KOPT-K1 (cell line): ENCODE measurements around the gene FFAR1.
"Not testable (repeated sequence)": the region's sequence is repeated elsewhere in the genome, so short reads cannot be mapped to it uniquely, and the experiment has no call there.

ENCODE experiments used
- H3K27ac ChIP-seq: fragments of 200-600 bp; sonication (generic); 2 replicates; pipeline ENCODE4 v1.5.1; 2016; ENCODE audit warnings: antibody characterized with exemption, mild to moderate bottlenecking, low read depth, low read length; ENCODE audit not compliant: poor library complexity, severe bottlenecking
- H3K36me3 ChIP-seq: fragments of 200-600 bp; sonication (generic); 2 replicates; pipeline ENCODE4 v1.5.1; 2017; ENCODE audit warnings: antibody characterized with exemption, mild to moderate bottlenecking, low read length, moderate library complexity; ENCODE audit not compliant: insufficient read depth
- H3K9me3 ChIP-seq: fragments of 200-600 bp; sonication (generic); 2 replicates; pipeline ENCODE4 v1.5.1; 2017; ENCODE audit warnings: antibody characterized with exemption, low read length, mild to moderate bottlenecking; ENCODE audit not compliant: insufficient read depth, poor library complexity, severe bottlenecking

Gene FFAR1

DNA sequence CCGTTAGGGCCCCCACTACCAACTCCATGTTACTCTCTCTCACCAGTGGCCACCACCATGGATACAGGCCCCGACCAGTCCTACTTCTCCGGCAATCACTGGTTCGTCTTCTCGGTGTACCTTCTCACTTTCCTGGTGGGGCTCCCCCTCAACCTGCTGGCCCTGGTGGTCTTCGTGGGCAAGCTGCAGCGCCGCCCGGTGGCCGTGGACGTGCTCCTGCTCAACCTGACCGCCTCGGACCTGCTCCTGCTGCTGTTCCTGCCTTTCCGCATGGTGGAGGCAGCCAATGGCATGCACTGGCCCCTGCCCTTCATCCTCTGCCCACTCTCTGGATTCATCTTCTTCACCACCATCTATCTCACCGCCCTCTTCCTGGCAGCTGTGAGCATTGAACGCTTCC is 11.1 kb downstream of the FFAR1 start:
- H3K36me3 ChIP-seq, H3K27ac ChIP-seq, H3K9me3 ChIP-seq: not testable (repeated sequence)

- not testable (repeated sequence) for H3K36me3 ChIP-seq, H3K27ac ChIP-seq, H3K9me3 ChIP-seq
Measured at GRCh38 chr19:35359395-35359794, 11.7 kb downstream of the FFAR1 start.

DNA sequence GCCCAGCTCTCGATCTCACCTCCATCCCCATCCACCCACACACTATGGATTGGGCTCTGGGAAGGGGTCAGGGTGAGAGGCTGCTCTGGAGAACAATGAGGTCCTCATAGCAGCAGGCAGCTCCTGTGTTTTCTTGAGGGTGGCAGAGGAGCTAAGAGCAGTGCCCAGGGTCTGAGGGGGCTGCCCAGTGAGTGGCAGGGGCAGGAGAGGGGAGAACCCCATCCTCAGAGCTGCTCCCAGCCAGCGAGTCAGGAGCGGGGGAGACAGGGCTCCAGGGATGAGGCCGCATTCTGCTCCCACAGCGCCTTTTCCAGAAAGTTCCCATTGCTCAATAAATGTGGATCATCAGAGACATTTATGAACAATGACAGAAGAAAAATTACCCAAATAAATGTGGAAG is 12.4 kb downstream of the FFAR1 start:
- H3K36me3 ChIP-seq, H3K27ac ChIP-seq, H3K9me3 ChIP-seq: not testable (repeated sequence)

GRCh38 chr19:35360880-35361420 is 13.2 kb downstream of the FFAR1 start:
- Histone ChIP-seq H3K36me3 (no peaks in the 10 kb centered on the region), H3K27ac (no peak overlapping the region), H3K9me3 (no peaks in the 10 kb centered on the region)

DNA sequence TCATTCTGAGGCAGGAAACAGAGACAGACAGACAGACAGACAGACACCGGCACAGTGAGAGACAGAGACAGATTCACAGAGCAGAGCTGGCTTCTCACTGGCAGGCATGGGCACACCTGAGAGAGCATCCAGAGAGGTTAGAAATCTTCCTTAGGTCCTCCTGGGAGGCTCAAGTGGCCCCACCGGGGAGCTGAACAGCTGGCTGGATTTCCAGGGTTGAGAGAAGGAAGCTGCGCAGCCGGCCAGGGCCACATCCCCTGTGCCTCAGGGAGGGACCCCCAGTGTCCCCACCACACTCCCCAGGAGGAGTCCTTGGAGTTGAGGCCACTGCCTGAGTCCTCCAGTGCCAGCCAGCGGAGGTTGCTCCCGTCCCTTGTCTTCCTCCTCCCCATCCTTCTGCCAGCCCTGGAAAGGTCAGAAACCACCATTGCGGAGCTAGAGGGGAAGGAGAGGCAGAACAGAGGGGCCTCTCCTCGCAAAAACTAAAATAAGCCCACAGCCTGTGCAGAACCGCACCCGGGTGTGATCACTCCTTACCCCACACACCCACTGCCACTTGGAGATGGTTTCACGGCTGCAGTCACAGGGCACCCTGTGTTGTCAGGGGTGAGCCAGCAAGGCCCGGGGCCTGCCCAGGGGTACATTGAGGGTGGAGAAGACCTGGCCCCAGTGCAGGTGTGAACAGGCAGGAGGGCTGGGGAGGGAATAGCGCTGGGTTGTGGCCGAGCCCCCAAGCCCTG is 14.7 kb downstream of the FFAR1 start:
- Histone ChIP-seq H3K27ac (no peak overlapping the region), H3K9me3 (no peaks in the 10 kb centered on the region), H3K36me3 (no peaks in the 10 kb centered on the region)

- H3K27ac ChIP-seq = no peak overlapping the region
- H3K9me3 ChIP-seq = no peaks in the 10 kb centered on the region
- no peaks in the 10 kb centered on the region for H3K36me3 ChIP-seq
Measured at GRCh38 chr19:35363001-35363590, 15.4 kb downstream of the FFAR1 start.

DNA sequence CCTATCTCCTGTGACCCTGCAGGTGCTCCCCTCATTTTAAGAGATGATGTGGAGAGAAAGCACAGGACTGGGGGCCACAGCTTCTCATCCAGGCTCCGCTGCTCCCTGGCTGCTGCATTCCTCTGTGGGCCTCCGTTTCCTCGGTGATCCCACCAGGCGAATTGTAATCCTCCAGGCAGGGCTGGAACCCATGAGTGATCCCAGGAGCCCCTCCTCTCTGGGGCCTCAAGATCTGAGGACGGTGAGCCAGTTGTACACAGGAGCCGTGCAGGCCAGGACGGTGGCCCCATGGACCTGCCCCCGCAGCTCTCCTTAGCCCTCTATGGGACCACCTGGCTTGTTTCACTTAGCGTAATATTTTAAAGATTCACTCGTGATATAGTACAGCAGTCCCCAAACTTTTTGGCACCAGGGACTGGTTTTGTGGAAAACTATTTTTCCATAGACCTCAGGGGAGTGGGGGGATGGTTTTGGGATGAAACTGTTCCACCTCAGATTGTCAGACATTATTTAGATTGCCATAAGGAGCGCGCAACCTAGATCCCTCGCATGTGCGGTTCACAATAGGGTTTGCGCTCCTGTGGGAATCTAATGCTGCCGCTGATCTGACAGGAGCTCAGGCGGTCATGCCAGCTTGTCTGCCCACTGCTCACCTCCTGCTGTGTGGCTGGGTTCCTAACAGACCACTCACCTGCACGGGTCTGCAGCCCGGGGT is 16.2 kb downstream of the FFAR1 start:
- Histone ChIP-seq H3K27ac (no peak overlapping the region), H3K36me3 (no peaks in the 10 kb centered on the region), H3K9me3 (no peaks in the 10 kb centered on the region)

GRCh38 chr19:35365303-35365702 is 17.6 kb downstream of the FFAR1 start:
- Histone ChIP-seq H3K36me3 (no peaks in the 10 kb centered on the region), H3K27ac (no peak overlapping the region), H3K9me3 (no peaks in the 10 kb centered on the region)

DNA sequence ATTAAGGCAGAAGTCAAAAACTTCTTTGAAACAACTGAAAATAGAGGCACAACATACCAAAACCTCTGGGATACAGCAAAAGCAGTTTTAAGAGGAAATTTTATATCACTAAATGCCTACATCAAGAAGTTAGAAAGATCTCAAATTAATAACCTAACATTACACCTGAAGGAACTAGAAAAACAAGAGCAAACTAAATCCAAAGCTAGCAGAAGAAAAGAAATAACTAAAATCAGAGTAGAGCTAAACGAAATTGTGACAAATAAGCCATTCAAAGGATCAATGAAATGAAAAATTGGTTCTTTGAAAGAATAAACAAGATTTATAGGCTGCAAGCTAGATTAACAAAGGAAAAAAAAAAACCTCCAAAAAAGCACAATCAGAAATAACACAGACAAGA is 20.7 kb downstream of the FFAR1 start:
- no peaks in the 10 kb centered on the region for H3K36me3 ChIP-seq
- no peak overlapping the region for H3K27ac ChIP-seq
- H3K9me3 ChIP-seq = no peaks in the 10 kb centered on the region

DNA sequence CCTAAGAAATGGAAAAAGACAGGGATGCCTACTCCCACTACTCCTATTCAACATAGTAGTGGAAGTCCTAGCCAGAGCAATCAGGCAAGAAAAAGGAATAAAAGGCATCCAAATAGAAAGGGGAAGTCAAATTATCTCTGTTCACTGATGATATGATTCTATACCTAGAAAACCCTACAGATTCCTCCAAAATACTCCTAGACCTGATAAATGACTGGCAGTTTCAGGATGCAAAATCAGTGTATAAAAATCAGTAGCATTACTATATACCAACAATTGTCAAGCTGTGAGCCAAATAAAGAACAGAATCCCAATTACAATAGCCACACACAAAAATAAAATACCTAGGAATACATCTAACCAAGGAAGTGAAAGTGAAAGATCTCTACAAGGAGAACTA is 21.8 kb downstream of the FFAR1 start:
- no peak overlapping the region for H3K27ac ChIP-seq
- no peaks in the 10 kb centered on the region for H3K9me3 ChIP-seq
- H3K36me3 ChIP-seq = no peaks in the 10 kb centered on the region

- Histone ChIP-seq H3K36me3 (no peaks in the 10 kb centered on the region), H3K27ac (no peak within 1 kb of the TSS), H3K9me3 (no peaks in the 10 kb centered on the region)
Measured at GRCh38 chr19:35370722-35371121, 23.0 kb downstream of the FFAR1 start, which contains the start of gene GPR42. Gene GPR42, plus strand, starts transcription at chr19:35371068. Its CDS starts 292 bp downstream, at chr19:35371360.

GRCh38 chr19:35373492-35373891 is 25.8 kb downstream of the FFAR1 start:
- Histone ChIP-seq H3K36me3 (no peaks in the 10 kb centered on the region), H3K9me3 (no peaks in the 10 kb centered on the region), H3K27ac (no peak overlapping the region)

DNA sequence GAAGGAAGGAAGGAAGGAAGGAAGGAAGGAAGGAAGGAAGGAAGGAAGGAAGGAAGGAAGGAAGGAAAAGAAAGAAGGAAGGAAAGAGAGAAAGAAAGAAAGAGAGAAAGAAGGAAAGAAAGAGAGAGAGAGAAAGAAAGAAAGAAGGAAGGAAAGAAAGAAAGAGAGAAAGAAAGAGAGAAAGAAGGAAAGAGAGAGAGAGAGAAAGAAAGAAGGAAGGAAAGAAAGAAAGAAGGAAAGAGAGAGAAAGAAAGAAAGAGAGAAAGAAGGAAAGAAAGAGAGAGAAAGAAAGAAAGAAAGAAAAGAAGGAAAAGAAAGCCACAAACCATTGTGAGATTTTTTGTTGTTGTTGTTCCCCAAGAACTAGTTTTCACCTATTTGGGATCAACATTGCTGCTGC is 26.3 kb downstream of the FFAR1 start:
- not testable (repeated sequence) for H3K27ac ChIP-seq, H3K36me3 ChIP-seq, H3K9me3 ChIP-seq

DNA sequence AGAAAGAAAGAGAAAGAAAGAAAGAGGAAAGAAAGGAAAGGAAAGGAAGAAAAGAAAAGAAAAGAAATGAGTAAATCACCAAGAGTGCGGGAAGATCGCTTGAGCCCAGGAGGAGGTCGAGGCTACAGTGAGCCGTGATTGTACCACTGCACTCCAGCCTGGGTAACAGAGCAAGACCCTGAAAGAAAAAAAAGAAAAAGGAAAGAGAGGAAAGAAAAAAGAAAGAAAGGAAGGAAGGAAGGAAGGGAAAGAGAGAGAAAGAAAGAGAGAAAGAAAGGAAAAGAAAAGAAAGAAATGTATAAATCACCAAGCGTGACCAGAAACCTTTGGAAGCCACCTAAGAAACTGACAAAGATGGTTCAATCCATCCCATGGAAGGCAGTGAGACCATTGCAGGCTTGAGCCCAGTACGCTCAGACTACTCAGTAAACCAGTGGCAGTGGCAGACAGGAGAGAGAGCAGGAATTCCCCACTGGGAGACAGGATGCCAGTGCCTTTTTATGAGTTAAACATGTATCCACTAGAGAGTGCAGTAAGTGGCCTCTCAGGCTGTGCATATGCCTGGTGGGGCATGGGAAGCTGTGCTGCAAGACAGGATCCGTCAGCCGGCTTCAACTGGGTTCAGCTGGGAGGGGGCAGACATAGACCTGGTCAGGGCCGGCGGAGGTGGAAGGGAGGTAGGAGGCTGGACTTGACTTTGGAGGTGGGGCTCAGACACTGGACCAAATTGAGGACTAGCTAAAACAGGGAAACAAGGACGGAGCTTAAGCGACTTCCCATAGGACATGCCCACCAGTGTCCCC is 28.0 kb downstream of the FFAR1 start:
- Histone ChIP-seq H3K36me3 (no peaks in the 10 kb centered on the region), H3K9me3 (no peaks in the 10 kb centered on the region), H3K27ac (no peak overlapping the region)

GRCh38 chr19:35377656-35378055 is 30.0 kb downstream of the FFAR1 start:
- Histone ChIP-seq H3K36me3 (no peaks in the 10 kb centered on the region), H3K9me3 (peaks cover 1% of the 10 kb centered on the region), H3K27ac (no peak overlapping the region)
